ENCODE measurements around the gene PPP2R2C. TPM values are rescaled to one million over a fixed set of nuclear protein-coding genes. Genes with fewer than 3 reads are reported as not detected.
A peak's percentile ranks its signal among the peaks of the same experiment; 100 is the strongest.

Gene PPP2R2C
- total RNA-seq, 2 donors from 2014 or later, result 8.0 to 10.4 TPM

- no peak for TF ChIP-seq CTCF (IDR thresholded peaks at IDR 0.05)
- TF ChIP-seq POLR2AphosphoS5 (IDR thresholded peaks at IDR 0.05), result peak; percentile 5
- TF ChIP-seq POLR2A (IDR thresholded peaks at IDR 0.05), result no peak
- Histone ChIP-seq H3K27me3 (replicated peaks; ENCODE audit: insufficient read depth) (no peaks in the 10 kb centered on the region), H3K4me3 (peak overlapping the region; percentile 41 to 51), H3K9me3 (no peaks in the 10 kb centered on the region), H3K4me1 (replicated peaks) (no peaks in the 10 kb centered on the region), H3K36me3 (no peaks in the 10 kb centered on the region), H3K27ac (peak overlapping the region; percentile 67 to 78)
- intact Hi-C loops (cut with DNase I), result no loop called here
- peak; percentile 33 for DNase-seq (ENCODE audit: low spot score)
- WGBS, result under 1% methylated on average over 49 of the region's 85 CpGs
Measured at GRCh38 chr4:6470502-6471306, 1.7 kb downstream of the PPP2R2C start.

DNA sequence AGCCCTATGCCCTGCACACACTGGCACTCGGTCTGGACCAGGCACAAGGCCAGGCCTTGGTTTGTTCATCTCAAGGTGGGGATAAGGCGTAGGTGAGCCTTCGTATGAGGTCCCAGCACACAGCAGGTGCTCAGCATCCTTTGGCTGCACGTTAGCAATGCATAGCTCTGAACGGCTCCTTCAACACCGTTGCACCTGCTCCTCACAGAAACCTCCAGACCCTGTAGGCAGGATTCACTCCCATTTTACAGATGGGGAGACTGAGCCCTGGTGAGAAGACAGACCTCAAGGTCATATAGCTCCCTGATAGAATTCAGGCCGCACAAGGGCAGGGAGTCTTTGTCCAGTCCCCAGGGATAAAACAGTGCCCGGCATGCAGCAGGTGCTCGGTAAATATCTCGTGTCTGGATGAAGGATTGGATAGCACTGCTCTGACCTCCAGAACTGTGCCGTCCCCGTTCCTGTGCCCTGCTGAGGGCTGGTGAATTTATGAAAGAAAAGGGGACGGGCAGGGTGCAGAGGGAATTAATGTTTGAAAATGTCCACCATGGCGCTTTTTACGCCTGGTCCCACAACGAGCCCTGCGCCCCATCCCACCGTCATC is 2.4 kb downstream of the PPP2R2C start:
- Histone ChIP-seq H3K27me3 (replicated peaks; ENCODE audit: insufficient read depth) (no peaks in the 10 kb centered on the region), H3K4me3 (peak overlapping the region; percentile 41 to 51), H3K9me3 (no peaks in the 10 kb centered on the region), H3K4me1 (replicated peaks) (no peaks in the 10 kb centered on the region), H3K27ac (peak overlapping the region in 1 of 2 donors; percentile 78), H3K36me3 (no peaks in the 10 kb centered on the region)
- intact Hi-C loops (cut with DNase I), result no loop called here
- DNase-seq (ENCODE audit: low spot score), result no peak
- 53% methylated on average over 18 of the region's 18 CpGs for WGBS
- TF ChIP-seq CTCF (IDR thresholded peaks at IDR 0.05), result no peak
- no peak for TF ChIP-seq POLR2AphosphoS5 (IDR thresholded peaks at IDR 0.05)
- no peak for TF ChIP-seq POLR2A (IDR thresholded peaks at IDR 0.05)

- no peaks in the 10 kb centered on the region for H3K36me3 ChIP-seq
- no peak for DNase-seq (ENCODE audit: low spot score)
- WGBS, result 76% methylated on average over 3 of the region's 3 CpGs
- no peak overlapping the region for H3K27ac ChIP-seq
- H3K27me3 ChIP-seq (replicated peaks; ENCODE audit: insufficient read depth), result no peaks in the 10 kb centered on the region
- no peak overlapping the region for H3K4me3 ChIP-seq
- TF ChIP-seq CTCF (IDR thresholded peaks at IDR 0.05) (no peak), POLR2AphosphoS5 (IDR thresholded peaks at IDR 0.05) (no peak), POLR2A (IDR thresholded peaks at IDR 0.05) (no peak)
- no peaks in the 10 kb centered on the region for H3K4me1 ChIP-seq (replicated peaks)
- intact Hi-C loops (cut with DNase I), result no loop called here
- no peaks in the 10 kb centered on the region for H3K9me3 ChIP-seq
Measured at GRCh38 chr4:6469144-6469543, 3.3 kb downstream of the PPP2R2C start.

DNA sequence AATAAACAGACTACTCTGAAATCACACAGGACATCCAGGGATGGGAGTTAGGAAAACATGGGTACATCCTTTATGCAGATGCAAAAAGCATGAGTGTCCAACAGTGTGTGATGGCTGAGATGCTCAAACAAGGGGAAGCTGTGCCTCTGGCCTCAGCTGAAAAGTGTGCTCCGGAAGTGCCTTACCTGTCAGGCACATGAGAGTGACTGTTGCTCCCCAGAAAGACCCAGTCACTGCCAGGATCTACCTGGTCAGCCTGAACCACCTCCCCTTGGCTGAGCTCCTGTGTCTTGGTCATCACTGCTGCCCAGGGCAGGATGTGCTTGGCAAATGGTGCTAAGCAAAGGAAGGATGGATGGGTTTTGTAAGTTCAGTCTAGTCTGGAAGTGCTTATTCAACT is 4.0 kb downstream of the PPP2R2C start:
- Histone ChIP-seq H3K4me1 (replicated peaks) (no peaks in the 10 kb centered on the region), H3K27me3 (replicated peaks; ENCODE audit: insufficient read depth) (no peaks in the 10 kb centered on the region), H3K4me3 (no peak overlapping the region), H3K27ac (no peak overlapping the region), H3K9me3 (no peaks in the 10 kb centered on the region), H3K36me3 (no peaks in the 10 kb centered on the region)
- TF ChIP-seq POLR2A (IDR thresholded peaks at IDR 0.05) (no peak), POLR2AphosphoS5 (IDR thresholded peaks at IDR 0.05) (no peak), CTCF (IDR thresholded peaks at IDR 0.05) (no peak)
- intact Hi-C loops (cut with DNase I), result no loop called here
- no peak for DNase-seq (ENCODE audit: low spot score)
- 88% methylated on average over 1 of the region's 1 CpG for WGBS

Measured in prostate gland (tissue), 2 donors.